Dedifferentiated amniotic fluid mesenchymal stem cell (primary cell): ENCODE measurements around the gene KDF1.
"Not testable (repeated sequence)": the region's sequence is repeated elsewhere in the genome, so short reads cannot be mapped to it uniquely, and the experiment has no call there.

Experiments
- DNase-seq: peaks from one replicate; pipeline ENCODE4 v3.0.0-alpha.2; 2016; ENCODE audit errors: extremely low spot score

Gene KDF1

DNA sequence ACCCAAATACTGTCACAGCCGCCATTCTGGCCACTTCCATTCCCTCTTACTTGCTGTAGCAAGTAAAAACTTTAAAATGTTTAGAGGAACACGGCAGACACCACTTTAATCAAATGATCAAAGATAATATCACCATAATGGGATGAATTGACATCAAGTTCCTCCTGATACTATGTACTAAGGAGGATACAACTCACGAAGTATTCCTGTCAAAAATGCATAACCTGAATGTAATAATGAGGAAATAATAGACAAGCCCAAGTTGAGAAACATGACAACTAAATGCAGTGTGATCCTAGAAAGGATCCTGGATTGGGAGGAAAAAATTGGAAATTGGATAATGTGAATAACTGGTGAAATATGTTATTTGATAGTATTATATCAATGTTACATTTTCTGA, 3.9 kb downstream of the KDF1 start:
- DNase-seq = no peak

DNA sequence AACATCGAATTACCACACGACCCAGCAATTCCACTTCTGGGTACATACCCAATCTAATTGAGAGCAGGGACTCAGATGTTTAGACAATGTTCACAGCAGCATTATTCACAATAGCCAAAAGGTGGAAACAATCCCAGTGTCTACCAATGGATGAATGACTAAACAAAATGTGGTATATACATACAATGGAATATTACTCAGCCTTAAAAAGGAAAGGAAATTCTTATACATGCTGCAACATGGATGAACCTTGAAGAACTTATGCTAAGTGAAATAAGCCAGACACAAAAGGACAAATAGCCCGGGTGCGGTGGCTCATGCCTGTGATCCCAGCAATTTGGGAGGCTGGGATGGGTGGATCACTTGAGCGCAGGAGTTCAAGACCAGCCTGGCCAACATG, 6.9 kb downstream of the KDF1 start:
- no peak for DNase-seq

- DNase-seq = no peak
These were observed 8.3 kb downstream of the KDF1 start for GRCh38 chr1:26951821-26952497.

DNA sequence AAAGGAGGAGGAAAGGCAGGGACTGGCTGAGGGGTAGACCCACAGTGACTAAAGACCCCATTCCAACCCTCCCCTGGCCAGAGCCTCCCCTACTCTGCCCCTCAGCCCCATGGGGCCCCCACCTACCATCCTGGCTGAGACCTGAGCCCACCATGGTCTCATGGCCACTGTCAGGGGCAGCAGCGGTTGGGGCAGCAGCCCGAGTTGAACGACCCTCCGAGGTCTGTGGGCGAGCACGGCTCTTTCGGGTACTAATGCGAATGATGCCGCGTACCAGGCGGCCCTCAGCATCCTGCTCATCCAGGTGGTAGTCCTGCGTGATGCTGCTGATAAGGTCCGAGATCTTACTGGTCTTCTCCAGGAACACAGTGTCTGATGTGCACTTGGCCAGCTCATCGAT, 9.1 kb downstream of the KDF1 start:
- DNase-seq = no peak

DNA sequence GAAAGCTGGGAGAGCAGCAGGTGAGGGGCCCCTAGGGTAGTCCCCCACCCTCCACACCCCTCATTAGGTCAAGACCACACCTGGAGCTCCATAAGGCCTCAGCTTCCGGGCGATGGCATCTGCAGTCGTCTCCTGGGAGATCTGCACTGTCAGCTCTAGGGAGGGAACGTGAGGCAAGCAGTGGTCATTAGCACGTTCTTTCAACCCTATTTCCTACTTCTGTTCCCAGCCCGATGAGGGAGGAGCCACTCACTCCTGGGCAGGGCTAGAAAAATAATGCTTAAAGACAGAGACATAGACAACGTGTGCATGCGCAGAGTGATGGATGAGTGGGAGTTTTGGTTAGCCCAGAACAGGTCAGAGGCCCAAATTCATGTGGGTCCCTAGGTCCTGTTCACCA, 9.7 kb downstream of the KDF1 start:
- DNase-seq = no peak

DNA sequence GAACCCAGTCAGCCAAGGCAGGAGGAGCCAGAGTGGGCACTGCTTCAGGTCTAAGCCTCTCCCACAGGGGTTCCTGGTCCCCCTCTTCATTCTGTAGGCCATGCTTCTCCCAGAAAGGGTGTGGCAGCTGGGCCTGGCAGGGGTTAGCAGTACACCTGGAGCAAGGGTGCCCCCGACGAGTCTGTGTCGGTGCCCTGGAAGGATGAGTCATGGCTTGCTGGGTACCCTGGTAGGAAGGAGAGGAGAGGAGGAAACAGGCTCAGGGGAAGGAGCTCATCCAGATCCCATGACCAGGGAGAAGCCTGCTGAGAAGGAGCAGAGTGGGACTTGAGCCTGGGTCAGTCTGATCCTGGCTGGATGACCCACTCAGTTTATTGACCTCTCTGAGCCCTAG, 10.3 kb downstream of the KDF1 start:
- DNase-seq = no peak

DNA sequence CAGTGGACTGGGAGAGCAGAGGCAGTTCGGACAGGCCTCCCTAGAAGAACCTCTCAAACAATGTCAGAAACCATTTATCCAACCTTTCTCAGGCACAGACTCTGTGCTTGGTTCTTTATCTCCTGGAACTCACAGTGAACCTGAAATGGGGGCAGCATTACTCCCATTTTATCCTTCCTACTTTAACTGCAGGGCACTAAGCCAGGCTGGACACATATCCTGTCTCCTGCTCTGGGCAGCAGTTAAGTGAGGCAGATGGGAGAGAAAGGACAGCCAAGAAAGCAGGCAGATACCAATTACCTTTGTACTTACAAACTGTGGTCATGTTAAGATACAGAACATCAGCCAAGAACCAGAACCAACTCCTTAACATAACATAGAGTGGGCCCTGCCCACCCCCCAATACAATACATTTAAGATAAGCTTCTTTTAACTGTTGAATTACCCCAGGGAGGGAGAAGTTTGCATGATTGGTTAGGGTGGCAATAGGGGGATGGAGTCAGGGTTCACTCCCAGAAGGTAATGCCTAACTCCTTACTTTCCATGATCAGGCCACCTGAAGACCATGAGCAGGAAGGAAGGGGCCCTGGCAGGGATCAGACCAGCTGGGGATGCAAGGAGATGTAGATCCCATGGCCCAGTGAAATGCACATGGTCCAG, 10.9 kb downstream of the KDF1 start:
- DNase-seq = no peak

DNA sequence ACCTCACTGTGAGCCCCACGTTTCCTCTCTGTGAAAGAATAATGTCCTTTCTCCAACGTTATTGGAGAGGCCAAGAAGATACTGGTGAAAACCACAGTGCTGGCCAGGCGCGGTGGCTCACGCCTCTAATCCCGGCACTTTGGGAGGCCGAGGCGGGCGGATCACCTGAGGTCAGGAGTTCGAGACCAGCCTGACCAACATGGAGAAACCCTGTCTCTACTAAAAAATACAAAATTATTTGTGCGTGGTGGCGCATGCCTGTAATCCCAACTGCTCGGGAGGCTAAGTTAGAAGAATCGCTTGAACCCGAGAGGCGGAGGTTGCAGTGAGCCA, 11.6 kb downstream of the KDF1 start:
- not testable (repeated sequence) for DNase-seq

- DNase-seq = no peak
These were observed 14.0 kb downstream of the KDF1 start for GRCh38 chr1:26946270-26946669.

- no peak for DNase-seq
These were observed 14.5 kb downstream of the KDF1 start for GRCh38 chr1:26945728-26946127.

DNA sequence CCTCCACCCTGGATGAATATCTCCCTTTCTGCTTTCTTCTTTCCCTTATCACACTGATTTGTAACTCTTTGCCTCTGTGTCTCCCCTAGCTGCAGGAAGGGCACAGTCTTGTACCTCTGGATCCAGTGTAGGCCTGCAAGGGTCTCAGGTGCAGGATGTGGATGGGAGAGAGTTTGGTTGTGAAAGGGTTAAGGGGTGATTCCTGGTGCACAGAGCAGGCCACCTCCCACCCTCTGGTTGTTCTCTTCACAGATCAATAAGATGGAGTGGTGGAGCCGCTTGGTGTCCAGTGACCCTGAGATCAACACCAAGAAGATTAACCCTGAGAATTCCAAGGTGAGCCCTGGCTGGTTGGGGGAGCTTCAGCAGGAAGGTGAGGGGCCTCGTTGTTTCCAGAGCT, 15.1 kb downstream of the KDF1 start:
- no peak for DNase-seq

GRCh38 chr1:26942656-26943055, 17.6 kb downstream of the KDF1 start:
- no peak for DNase-seq

DNA sequence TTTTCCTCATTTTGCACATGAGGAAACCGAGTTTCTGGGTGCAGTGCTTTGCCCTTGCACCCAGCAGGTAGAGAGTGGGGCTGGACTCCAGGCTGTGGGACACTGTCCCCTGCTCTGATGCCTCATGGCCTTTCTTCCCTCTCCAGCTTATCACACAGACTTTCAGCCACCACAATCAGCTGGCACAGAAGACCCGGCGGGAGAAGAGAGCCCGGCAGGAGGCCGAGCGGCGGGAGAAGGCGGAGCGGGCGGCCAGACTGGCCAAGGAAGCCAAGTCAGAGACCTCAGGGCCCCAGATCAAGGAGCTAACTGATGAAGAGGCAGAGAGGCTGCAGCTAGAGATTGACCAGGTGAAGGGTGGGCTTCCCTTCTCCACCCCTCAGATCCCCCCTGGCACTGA, 19.0 kb downstream of the KDF1 start:
- no peak for DNase-seq

DNA sequence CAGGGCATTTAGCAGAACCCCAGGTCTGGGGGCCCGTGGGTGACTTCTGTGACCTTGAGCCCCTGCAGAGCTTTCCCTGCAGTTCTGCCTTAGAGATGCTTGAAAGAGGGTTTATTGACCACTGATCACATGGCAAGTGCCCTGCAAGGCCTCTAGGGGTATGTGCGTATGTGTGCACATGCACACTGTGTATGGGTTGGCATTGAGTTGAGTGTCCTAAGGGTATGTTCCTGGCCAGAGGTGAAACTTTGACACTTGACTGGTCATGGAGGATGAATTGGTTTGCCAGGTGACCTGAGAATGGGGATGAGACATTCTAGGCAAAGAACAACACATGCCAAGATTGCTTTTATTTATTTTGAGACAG, 21.6 kb downstream of the KDF1 start:
- DNase-seq = no peak

DNA sequence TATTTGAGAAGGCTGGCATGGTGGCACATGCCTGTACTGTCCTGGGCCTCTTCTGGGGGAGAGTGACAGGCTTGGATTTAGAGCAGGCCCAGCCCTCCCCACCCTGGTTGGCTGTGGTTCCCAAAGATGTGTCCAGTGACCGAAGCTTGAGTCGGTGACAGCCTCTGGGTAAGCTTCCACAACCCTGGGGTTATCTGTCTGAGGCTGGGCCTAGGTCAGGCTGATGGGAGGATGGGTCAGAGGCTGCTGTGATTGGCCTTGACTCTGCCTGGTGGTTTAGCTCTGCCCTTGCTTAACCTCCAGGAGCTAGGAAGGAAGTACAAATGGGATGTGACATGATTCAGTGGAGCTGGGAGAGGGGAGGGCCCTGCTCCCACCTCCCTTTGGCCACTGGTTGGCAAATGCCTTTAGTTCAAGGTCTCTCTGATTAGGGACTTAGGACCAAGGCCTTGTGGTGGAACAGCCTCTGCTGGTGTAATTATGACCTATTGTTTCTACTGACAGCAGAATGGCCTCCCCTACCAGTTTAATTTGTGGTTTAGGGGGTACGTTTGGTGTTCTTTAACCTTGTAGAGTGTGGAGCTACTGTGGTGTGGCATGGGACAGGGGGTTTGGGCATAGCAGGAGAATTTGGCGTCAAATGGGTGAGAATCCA, 22.1 kb downstream of the KDF1 start:
- no peak for DNase-seq

DNA sequence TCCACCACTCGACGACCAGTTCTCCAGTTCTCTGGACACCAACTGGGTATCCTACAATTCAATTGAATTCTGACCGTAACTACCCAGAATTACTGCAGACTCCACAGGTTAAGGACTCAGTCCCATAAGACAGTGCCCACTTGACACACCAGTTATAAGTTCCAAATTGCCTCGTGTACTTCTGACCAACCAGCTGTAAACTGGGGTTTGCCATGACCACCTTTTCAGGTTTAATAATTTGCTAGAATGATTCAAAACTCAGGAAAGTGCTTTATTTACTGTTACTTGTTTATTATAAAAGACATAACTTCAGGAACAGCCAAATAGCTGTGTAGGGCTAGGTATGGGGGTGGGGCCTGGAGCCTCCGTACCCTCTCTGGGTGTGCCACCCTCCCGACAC, 23.4 kb downstream of the KDF1 start:
- no peak for DNase-seq

DNA sequence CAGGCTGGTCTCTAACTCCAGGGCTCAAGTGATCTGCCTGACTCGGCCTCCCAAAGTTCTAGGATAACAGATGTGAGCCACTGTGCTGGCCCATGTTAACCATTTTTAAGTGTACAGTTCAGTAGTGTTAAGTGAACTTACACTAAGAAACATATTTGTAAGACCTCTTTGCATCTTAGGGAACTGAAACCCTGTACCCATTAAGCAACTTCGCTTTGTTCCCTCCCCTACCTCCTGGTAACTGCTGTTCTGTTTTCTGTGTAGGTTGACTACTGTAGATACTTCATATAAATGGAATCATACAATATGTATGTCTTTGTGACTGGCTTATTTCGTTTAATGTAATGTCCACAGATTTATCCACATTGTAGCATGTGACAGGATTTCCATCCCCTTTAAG, 27.7 kb downstream of the KDF1 start:
- no peak for DNase-seq

- DNase-seq = no peak
These were observed 36.6 kb downstream of the KDF1 start for GRCh38 chr1:26923711-26924110.

DNA sequence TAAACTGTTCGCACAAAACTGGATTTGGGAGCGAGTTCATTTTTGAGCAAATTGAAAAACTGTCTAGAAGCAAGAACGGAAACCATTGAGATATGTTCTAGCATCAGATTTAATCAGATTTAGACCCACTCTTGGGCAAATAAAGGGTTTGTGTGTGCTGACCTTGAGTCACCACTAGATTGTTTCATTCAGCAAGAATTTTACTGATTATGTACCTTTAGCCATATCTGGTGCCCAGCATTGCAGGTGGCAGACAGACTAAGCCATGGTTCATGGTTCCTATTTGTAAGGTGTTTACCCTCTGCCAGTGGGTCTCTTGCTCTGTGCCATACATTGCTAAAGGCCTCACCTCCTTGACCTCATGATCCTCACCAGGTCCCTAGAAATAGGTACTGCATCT, 37.4 kb downstream of the KDF1 start:
- DNase-seq = no peak

- no peak for DNase-seq
These were observed 37.9 kb downstream of the KDF1 start for GRCh38 chr1:26922431-26922729.

GRCh38 chr1:26921540-26922430, 38.5 kb downstream of the KDF1 start, which contains the start of gene NUDC:
TSS of gene NUDC (plus strand) at chr1:26921743. CDS start at chr1:26921849, 106 bp downstream.
- DNase-seq = peak; percentile 98

DNA sequence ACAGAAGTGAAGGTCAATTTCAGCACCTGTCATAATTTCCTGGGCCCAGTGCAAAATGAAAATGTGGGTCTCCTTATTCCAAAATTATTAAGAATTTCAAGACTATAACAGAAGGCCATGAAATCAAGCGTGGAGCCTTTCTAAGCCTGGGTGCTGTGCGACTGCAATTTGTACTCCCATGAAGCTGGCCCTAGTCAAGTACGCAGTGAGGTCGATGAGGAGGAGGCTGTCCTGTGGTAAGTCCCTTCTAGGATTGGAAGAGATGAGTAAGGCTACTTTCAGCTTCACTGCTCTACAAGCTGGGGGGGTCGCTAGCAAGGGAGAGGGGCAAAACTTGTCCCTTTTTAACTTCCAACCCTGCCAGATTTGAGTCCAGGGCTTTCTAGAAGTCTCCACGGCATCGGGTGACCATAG, 39.1 kb downstream of the KDF1 start:
- DNase-seq = no peak
